ENCODE data around the gene GRID2IP.

The GRID2IP gene

GRCh38 chr7:6562106-6562505 is 10.8 kb upstream of the GRID2IP start:
- DNase-seq (ENCODE audit: low read depth, low spot score): no peak

GRCh38 chr7:6559896-6560295 is 8.6 kb upstream of the GRID2IP start:
- no peak for DNase-seq (ENCODE audit: low read depth, low spot score)

DNA sequence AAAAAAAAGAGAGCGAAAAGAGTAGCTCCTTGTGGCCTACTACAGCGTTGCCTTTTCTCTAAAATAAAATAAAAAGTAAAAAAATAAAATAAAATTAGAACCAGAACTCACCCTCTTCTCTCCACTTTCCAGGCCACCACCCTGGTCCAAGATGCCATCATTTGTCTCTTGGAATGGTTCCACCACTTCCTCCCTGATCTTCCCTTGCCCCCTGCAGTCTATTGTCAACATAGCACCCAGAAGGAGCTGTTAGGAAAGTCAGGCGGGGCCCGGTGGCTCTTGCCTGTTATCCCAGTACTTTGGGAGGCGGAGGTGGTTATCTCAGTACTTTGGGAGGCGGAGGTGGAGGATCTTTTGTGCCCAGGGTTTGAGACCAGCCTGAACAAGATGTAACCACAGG is 7.6 kb upstream of the GRID2IP start:
- DNase-seq (ENCODE audit: low read depth, low spot score): no peak

DNA sequence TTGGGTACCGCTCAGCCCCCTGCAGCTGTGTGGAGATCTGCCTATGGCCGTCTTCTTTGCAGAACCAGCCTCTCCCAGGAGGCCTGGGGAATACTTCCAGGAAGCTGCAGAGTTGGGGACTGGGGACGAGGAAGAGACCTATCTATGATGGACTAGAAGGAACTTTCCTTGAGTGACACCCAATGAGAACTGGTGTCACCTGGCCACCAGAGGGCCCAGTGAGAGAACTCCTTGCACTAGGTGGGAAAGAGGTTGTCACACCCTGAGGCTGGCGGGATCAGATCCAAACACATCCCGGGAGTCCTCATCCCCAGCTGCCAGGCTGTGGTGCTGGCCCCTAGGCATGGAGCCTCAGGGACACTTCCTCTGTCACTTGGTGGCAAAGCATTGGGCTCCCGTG is 4.9 kb upstream of the GRID2IP start:
- DNase-seq (ENCODE audit: low read depth, low spot score): no peak

DNA sequence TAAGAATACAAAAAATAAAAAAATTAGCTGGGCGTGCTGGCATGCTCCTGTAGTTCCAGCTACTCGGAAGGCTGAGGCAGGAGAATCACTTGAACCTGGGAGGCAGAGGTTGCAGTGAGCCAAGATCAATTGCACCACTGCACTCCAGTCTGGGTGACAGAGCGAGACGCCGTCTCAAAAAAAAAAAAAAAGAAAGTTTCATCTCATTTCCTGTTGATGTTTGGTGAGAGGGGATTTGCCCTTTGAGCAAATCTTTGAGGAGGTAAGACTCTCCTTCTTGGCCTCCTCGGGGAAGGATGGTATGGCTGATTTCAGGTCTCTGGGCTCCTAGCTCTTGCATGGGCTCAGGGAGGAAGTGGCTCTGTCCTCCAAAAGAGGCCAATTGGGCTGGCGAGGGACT is 3.6 kb upstream of the GRID2IP start:
- DNase-seq (ENCODE audit: low read depth, low spot score): no peak

GRCh38 chr7:6553448-6554044 is 2.3 kb upstream of the GRID2IP start:
- DNase-seq (ENCODE audit: low read depth, low spot score): no peak

- no peak for DNase-seq (ENCODE audit: low read depth, low spot score)
These were observed 3.9 kb downstream of the GRID2IP start for GRCh38 chr7:6547400-6547799.

- DNase-seq (ENCODE audit: low read depth, low spot score): no peak
These were observed 4.6 kb downstream of the GRID2IP start for GRCh38 chr7:6546498-6547251.

GRCh38 chr7:6545398-6546126 is 5.7 kb downstream of the GRID2IP start:
- no peak for DNase-seq (ENCODE audit: low read depth, low spot score)

- DNase-seq (ENCODE audit: low read depth, low spot score): no peak
These were observed 8.9 kb downstream of the GRID2IP start for GRCh38 chr7:6542368-6542767.

DNA sequence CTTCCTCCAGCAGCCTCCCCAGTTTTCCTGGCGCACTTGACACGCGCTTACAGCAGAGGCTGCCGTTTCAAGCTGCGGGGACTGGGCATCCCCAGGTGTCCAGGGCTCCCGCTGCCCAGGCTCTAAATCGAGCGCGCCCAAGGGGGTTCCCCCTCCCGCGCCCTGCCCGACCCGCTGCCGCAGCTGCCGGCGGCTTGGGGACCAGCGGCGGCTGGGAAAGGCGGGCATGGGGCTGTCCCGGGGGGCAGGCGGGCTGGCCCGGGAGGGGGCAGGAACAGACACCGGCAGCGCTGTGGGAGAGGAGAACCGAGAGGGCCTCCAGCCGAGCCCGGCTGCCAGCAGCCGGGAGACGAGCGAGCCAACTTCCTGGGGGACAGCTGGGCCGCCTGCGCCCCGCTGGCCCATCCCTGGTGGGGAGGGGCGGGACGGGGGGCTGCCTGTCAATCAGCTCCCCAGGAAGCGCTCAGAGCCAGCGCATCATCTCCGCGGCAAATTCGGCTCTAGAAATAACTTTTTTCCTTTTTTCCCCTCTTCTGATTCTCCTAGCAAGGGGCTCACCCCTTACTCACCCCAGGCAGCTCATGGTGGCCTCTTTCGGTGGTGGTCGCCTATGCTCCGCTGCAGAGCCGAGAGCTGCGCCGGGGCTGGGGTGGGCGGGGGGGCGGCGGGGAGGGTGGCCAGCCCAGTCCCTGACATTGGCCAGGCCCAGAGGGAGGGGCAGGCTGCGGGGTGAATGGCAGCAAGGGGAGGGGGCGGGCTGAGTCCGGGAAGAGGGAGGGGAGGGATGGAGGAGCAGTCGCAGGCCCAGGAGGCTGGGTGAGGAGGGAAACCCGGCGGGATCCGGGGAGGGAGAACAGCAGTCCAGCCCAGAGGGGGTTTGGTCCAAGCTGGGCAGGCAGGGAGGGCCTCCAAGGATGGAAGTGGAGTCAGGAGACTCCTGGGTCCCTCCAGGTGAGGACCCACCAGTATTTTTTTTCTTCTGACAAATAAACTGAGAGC is 14.7 kb downstream of the GRID2IP start:
- no peak for DNase-seq (ENCODE audit: low read depth, low spot score)

DNA sequence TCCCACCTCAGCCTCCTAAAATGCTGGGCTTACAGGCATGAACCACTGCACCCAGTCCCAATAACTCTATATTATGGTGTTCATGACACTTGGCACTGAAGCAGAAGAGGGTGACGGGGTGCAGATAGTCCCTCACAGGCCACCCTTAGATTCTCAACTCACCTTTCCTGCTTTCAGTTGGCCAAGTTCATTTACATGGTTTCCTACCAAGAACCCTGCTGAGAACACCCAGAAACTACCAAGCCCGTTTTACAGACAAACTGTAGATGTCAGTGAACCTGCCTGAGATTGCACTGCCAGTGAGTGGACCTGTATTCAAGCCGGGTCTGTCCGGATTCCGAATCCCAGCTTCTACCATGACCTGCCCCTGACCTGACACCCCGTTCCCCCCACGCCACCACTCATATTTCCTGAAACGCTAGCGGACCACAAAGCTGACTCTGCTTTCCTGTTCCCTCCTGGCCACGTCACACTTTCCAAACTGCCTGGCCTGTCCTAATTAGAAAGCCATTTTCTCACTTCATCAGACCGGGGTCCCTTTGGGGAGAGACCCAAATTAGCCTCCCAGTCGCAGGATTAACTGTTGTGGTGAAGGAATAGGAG is 17.3 kb downstream of the GRID2IP start:
- no peak for DNase-seq (ENCODE audit: low read depth, low spot score)

DNA sequence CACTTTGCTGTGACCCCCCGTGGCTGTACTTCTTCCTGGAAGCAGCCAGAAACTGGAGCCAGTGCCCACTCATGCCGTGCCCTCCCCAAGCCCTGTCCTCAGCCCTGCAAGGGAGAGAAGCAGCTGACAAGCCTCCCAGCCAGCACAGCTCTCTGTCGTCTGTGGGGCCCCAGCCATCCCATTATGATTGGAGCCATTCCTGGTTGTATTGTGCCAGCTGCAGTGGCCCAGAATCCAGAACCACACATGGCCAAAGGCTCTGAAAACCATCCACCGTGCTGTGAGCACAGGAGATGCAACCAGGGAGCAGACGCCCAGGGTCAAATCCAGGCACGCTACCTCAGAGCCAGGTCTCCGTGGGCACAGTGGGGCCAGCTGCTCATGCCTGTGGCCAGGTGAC is 18.7 kb downstream of the GRID2IP start:
- DNase-seq (ENCODE audit: low read depth, low spot score): no peak

GRCh38 chr7:6531492-6532279 is 19.6 kb downstream of the GRID2IP start:
- DNase-seq (ENCODE audit: low read depth, low spot score): no peak

- DNase-seq (ENCODE audit: low read depth, low spot score): peak; percentile 58
These were observed 20.4 kb downstream of the GRID2IP start for GRCh38 chr7:6530626-6531491.

DNA sequence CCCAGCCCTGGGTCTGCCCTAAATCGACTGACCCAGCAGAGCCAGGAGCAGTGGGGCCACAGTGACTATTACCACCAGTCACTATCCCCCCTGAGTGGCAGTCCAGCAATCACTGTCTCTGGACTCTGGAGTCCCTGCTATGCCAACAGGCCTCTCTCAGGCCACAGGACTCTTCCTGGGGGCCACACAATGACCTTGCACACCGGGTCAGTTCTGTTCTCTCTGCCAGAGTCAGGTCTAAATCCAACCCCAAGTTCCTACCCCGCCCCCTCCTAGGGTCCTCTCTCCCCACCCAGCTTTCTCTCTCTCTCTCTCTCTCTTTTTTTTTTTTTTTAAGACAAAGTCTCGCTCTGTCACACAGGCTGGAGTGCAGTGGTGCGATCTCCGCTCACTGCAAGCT is 21.6 kb downstream of the GRID2IP start:
- no peak for DNase-seq (ENCODE audit: low read depth, low spot score)

- DNase-seq (ENCODE audit: low read depth, low spot score): no peak
These were observed 22.7 kb downstream of the GRID2IP start for GRCh38 chr7:6528401-6529130.

DNA sequence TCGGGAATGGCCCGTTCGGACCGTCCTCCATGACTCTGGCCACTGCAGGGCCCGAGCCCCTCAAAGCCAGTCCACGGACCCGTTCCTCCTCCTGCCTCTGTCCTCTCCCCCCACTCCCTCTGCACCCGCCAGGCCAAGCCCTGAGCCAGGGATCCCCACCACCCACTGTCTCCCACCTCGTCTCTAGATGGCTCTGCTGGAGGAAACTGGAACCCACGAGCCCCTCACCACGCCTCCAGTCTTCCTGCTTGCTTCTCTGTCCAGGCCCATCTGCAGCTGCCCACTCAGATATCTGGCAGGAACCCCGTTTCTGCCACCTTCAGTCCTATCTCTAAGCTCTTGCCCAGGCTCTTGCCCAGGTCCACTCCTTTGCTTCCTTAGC is 24.3 kb downstream of the GRID2IP start:
- no peak for DNase-seq (ENCODE audit: low read depth, low spot score)

Measured in activated naive CD8-positive, alpha-beta T cell treated with anti-CD3 and anti-CD28 coated beads, Interleukin-2, amount 50 U/mL, for 16 hours (primary cell).